ES-I3 (cell line): ENCODE data around the gene DMRTA1.
"Not testable (repeated sequence)": the region's sequence is repeated elsewhere in the genome, so short reads cannot be mapped to it uniquely, and the experiment has no call there.

Experiments
- H3K36me3 ChIP-seq: 2 replicates; pipeline ENCODE4 v1.6.1; 2013; ENCODE audit warnings: mild to moderate bottlenecking, low read length, control low read depth, moderate library complexity; ENCODE audit not compliant: insufficient read depth
- H3K4me1 ChIP-seq: 2 replicates; pipeline ENCODE4 v1.6.1; 2013; ENCODE audit warnings: mild to moderate bottlenecking, control low read depth, low read length; ENCODE audit not compliant: insufficient read depth
- H3K9ac ChIP-seq: 2 replicates; pipeline ENCODE4 v1.6.1; 2013; ENCODE audit warnings: low read depth, mild to moderate bottlenecking, low read length, moderate library complexity
- H3K9me3 ChIP-seq: 2 replicates; pipeline ENCODE4 v1.6.1; 2013; ENCODE audit warnings: mild to moderate bottlenecking, low read length, moderate library complexity; ENCODE audit not compliant: control insufficient read depth, insufficient read depth

The DMRTA1 gene

GRCh38 chr9:22446589-22446949, at the start of gene DMRTA1:
Gene DMRTA1, plus strand, starts transcription at chr9:22446824. Its CDS starts 242 bp downstream, at chr9:22447066.
- Histone ChIP-seq H3K9me3 (no peaks in the 10 kb centered on the region), H3K36me3 (no peaks in the 10 kb centered on the region), H3K9ac (peak within 1 kb of the TSS; percentile 90), H3K4me1 (no peaks in the 10 kb centered on the region)

GRCh38 chr9:22401671-22402070, 45.0 kb upstream of the DMRTA1 start:
- Histone ChIP-seq H3K4me1 (no peaks in the 10 kb centered on the region), H3K36me3 (no peaks in the 10 kb centered on the region), H3K9me3 (no peaks in the 10 kb centered on the region), H3K9ac (no peak overlapping the region)

- H3K4me1 ChIP-seq = no peaks in the 10 kb centered on the region
- H3K9me3 ChIP-seq = no peaks in the 10 kb centered on the region
- no peaks in the 10 kb centered on the region for H3K36me3 ChIP-seq
- H3K9ac ChIP-seq = no peak overlapping the region
Measured at GRCh38 chr9:22405869-22406659, 40.6 kb upstream of the DMRTA1 start.

- H3K9me3 ChIP-seq = no peaks in the 10 kb centered on the region
- H3K36me3 ChIP-seq = no peaks in the 10 kb centered on the region
- no peak overlapping the region for H3K9ac ChIP-seq
- peaks cover 8% of the 10 kb centered on the region for H3K4me1 ChIP-seq
Measured at GRCh38 chr9:22413884-22414283, 32.7 kb upstream of the DMRTA1 start.

GRCh38 chr9:22415941-22416691, 30.5 kb upstream of the DMRTA1 start:
- Histone ChIP-seq H3K36me3 (no peaks in the 10 kb centered on the region), H3K9ac (no peak overlapping the region), H3K9me3 (no peaks in the 10 kb centered on the region), H3K4me1 (peaks cover 8% of the 10 kb centered on the region)

GRCh38 chr9:22416692-22417060, 29.9 kb upstream of the DMRTA1 start:
- H3K4me1 ChIP-seq = peaks cover 8% of the 10 kb centered on the region

GRCh38 chr9:22423566-22423965, 23.1 kb upstream of the DMRTA1 start:
- Histone ChIP-seq H3K9me3 (no peaks in the 10 kb centered on the region), H3K9ac (no peak overlapping the region), H3K4me1 (peaks cover 6% of the 10 kb centered on the region), H3K36me3 (no peaks in the 10 kb centered on the region)

More at GRCh38 chr9:22416692-22417060, 29.9 kb upstream of the DMRTA1 start:
- no peaks in the 10 kb centered on the region for H3K36me3 ChIP-seq
- no peak overlapping the region for H3K9ac ChIP-seq
- H3K9me3 ChIP-seq = no peaks in the 10 kb centered on the region

- H3K9ac ChIP-seq = no peak overlapping the region
- H3K36me3 ChIP-seq = no peaks in the 10 kb centered on the region
- peaks cover 12% of the 10 kb centered on the region for H3K4me1 ChIP-seq
- H3K9me3 ChIP-seq = no peaks in the 10 kb centered on the region
Measured at GRCh38 chr9:22424616-22425015, 22.0 kb upstream of the DMRTA1 start.

- Histone ChIP-seq H3K36me3 (no peaks in the 10 kb centered on the region), H3K9me3 (no peaks in the 10 kb centered on the region), H3K4me1 (peaks cover 17% of the 10 kb centered on the region), H3K9ac (no peak overlapping the region)
Measured at GRCh38 chr9:22425551-22425950, 21.1 kb upstream of the DMRTA1 start.

- Histone ChIP-seq H3K9ac (no peak overlapping the region), H3K36me3 (no peaks in the 10 kb centered on the region), H3K4me1 (peaks cover 16% of the 10 kb centered on the region), H3K9me3 (no peaks in the 10 kb centered on the region)
Measured at GRCh38 chr9:22427226-22427880, 19.3 kb upstream of the DMRTA1 start.

GRCh38 chr9:22433691-22434090, 12.9 kb upstream of the DMRTA1 start:
- Histone ChIP-seq H3K9ac (no peak overlapping the region), H3K4me1 (peaks cover 13% of the 10 kb centered on the region; the same call in 1 of the 2 replicates), H3K36me3 (no peaks in the 10 kb centered on the region), H3K9me3 (no peaks in the 10 kb centered on the region)

- not testable (repeated sequence) for H3K9ac ChIP-seq, H3K9me3 ChIP-seq, H3K36me3 ChIP-seq
Measured at GRCh38 chr9:22435252-22435651, 11.4 kb upstream of the DMRTA1 start.

GRCh38 chr9:22437461-22438067, 9.1 kb upstream of the DMRTA1 start:
- not testable (repeated sequence) for H3K4me1 ChIP-seq, H3K9ac ChIP-seq, H3K36me3 ChIP-seq, H3K9me3 ChIP-seq

More at GRCh38 chr9:22435252-22435651, 11.4 kb upstream of the DMRTA1 start:
- H3K4me1 ChIP-seq = not testable (repeated sequence)

GRCh38 chr9:22440841-22441240, 5.8 kb upstream of the DMRTA1 start:
- H3K36me3 ChIP-seq = no peaks in the 10 kb centered on the region

More at GRCh38 chr9:22440841-22441240, 5.8 kb upstream of the DMRTA1 start:
- Histone ChIP-seq H3K9me3 (no peaks in the 10 kb centered on the region), H3K4me1 (no peaks in the 10 kb centered on the region), H3K9ac (no peak overlapping the region)
